ENCODE measurements around the gene PDCD6IP. TPM values are rescaled to one million over a fixed set of nuclear protein-coding genes. Genes with fewer than 3 reads are reported as not detected.
A peak's percentile ranks its signal among the peaks of the same experiment; 100 is the strongest.

Gene PDCD6IP
- total and polyA plus RNA-seq, 2 experiments from 2014 or later, result 45.1 to 185 TPM

- Histone ChIP-seq H3K4me2 (peak overlapping the region; percentile 47), H3K4me1 (ENCODE audit: insufficient read depth) (no peaks in the 10 kb centered on the region; the same call in 1 of the 2 replicates), H3K36me3 (ENCODE audit: insufficient read depth) (no peaks in the 10 kb centered on the region), H3K4me3 (peak overlapping the region; percentile 21; the same call in 1 of the 2 replicates), H3F3A (replicated peaks; ENCODE audit: low read depth) (no peaks in the 10 kb centered on the region), H3K27me3 (ENCODE audit: insufficient read depth) (no peaks in the 10 kb centered on the region), H3K27ac (ENCODE audit: low read depth) (no peak overlapping the region), H3K79me2 (replicated peaks; ENCODE audit: insufficient read depth) (no peaks in the 10 kb centered on the region), H4K20me1 (replicated peaks; ENCODE audit: insufficient read depth) (no peaks in the 10 kb centered on the region), H2AFZ (peak overlapping the region; percentile 15; the same call in 1 of the 2 replicates), H3K9me2 (ENCODE audit: insufficient read depth) (no peaks in the 10 kb centered on the region)
- Mint-ChIP-seq H3K4me1 (peaks cover 24% of the 10 kb centered on the region), H3K9me3 (no peaks in the 10 kb centered on the region), H3K4me3 (peak overlapping the region; percentile 42; the same call in 2 of the 3 replicates), H3K27me3 (ENCODE audit: insufficient read depth, low read depth, poor library complexity) (no peaks in the 10 kb centered on the region), H3K36me3 (ENCODE audit: low read depth) (no peaks in the 10 kb centered on the region), H3K27ac (no peak overlapping the region)
- TF ChIP-seq ZNF114 (CRISPR knock-in tag; IDR thresholded peaks at IDR 0.05) (no peak), POLR2AphosphoS5 (IDR thresholded peaks at IDR 0.05; ENCODE audit: low read depth) (no peak), EZH2 (IDR thresholded peaks at IDR 0.05; ENCODE audit: low read depth, unreplicated experiment) (no peak), JUNB (IDR thresholded peaks at IDR 0.05; ENCODE audit: unreplicated experiment) (no peak), NANOG (IDR thresholded peaks at IDR 0.05; ENCODE audit: borderline replicate concordance) (no peak)
- peak; percentile 33 for ATAC-seq
- peak; percentile 46 for DNase-seq (ENCODE audit: low spot score)
Observed at GRCh38 chr3:33786565-33787327, 11.7 kb upstream of the PDCD6IP start.

DNA sequence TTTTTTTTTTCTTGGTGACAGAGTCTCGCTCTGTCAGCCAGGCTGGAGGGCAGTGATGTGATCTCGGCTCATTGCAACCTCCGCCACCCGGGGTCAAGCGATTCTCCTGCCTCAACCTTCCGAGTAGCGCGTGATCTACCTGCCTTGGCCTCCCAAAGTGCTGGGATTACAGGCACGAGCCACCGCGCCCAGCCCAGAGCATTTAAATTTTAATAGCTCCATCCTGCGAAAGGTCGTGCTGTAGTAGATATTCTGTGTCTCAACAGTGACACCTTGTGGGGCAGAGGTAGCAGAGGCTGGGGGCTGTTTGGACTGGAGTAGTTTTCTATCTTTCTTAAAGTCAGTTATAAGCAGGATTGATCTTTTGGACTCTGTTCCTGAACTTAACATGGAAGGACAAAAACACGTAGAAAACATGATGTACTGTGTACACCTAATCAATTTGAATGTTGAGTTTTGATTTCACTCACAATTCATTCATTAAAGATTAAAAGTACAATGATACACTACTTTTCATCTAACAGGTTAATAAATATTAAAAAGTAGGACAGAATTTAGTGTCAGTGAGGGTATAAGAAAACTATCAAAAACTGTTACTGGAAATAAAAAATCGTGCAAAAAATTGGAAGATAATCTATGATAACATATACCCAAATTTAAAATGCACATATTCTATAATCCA, 11.0 kb upstream of the PDCD6IP start:
- no peaks in the 10 kb centered on the region for H3K27me3 Mint-ChIP-seq (ENCODE audit: insufficient read depth, low read depth, poor library complexity)
- no peaks in the 10 kb centered on the region for H3K27me3 ChIP-seq (ENCODE audit: insufficient read depth)
- peak; percentile 92 to 94 for TF ChIP-seq CTCF (conservative IDR thresholded peaks at IDR 0.05; ENCODE audit: low read depth in 2 of 2)
- 0 out of 2 replicates have a peak, but pooled peaks have one; percentile 21 for TF ChIP-seq CREB1 (CRISPR knock-in tag; IDR thresholded peaks at IDR 0.05; ENCODE audit: low read depth)
- no peak for TF ChIP-seq EZH2phosphoT487 (IDR thresholded peaks at IDR 0.05; ENCODE audit: unreplicated experiment)
- no peak overlapping the region for H3K27ac Mint-ChIP-seq
- H3K4me3 Mint-ChIP-seq, result peak overlapping the region; percentile 42; the same call in 2 of the 3 replicates
- H3K4me1 ChIP-seq (ENCODE audit: insufficient read depth), result no peaks in the 10 kb centered on the region; the same call in 1 of the 2 replicates
- H3K36me3 ChIP-seq (ENCODE audit: insufficient read depth), result no peaks in the 10 kb centered on the region
- peaks cover 24% of the 10 kb centered on the region for H3K4me1 Mint-ChIP-seq
- peak overlapping the region; percentile 47 for H3K4me2 ChIP-seq
- H4K20me1 ChIP-seq (replicated peaks; ENCODE audit: insufficient read depth), result no peaks in the 10 kb centered on the region
- no peaks in the 10 kb centered on the region for H3K9me3 Mint-ChIP-seq
- no peaks in the 10 kb centered on the region for H3F3A ChIP-seq (replicated peaks; ENCODE audit: low read depth)
- no peak overlapping the region for H3K27ac ChIP-seq (ENCODE audit: low read depth)
- peak overlapping the region; percentile 15; the same call in 1 of the 2 replicates for H2AFZ ChIP-seq
- H3K4me3 ChIP-seq, result peak overlapping the region; percentile 21; the same call in 1 of the 2 replicates
- H3K79me2 ChIP-seq (replicated peaks; ENCODE audit: insufficient read depth), result no peaks in the 10 kb centered on the region
- DNase-seq (ENCODE audit: low spot score) (peak; percentile 92), ATAC-seq (peak; percentile 91)
- H3K36me3 Mint-ChIP-seq (ENCODE audit: low read depth), result no peaks in the 10 kb centered on the region
- H3K9me2 ChIP-seq (ENCODE audit: insufficient read depth), result no peaks in the 10 kb centered on the region
